KOPT-K1 (cell line): ENCODE data around the gene HOOK2.
A peak's percentile ranks its signal among the peaks of the same experiment; 100 is the strongest.
"Not testable (repeated sequence)": the region's sequence is repeated elsewhere in the genome, so short reads cannot be mapped to it uniquely, and the experiment has no call there.

Experiments used
- H3K27ac ChIP-seq: fragments of 200-600 bp; sonication (generic); 2 replicates; pipeline ENCODE4 v1.5.1; 2016; ENCODE audit warnings: antibody characterized with exemption, mild to moderate bottlenecking, low read depth, low read length; ENCODE audit not compliant: poor library complexity, severe bottlenecking
- H3K36me3 ChIP-seq: fragments of 200-600 bp; sonication (generic); 2 replicates; pipeline ENCODE4 v1.5.1; 2017; ENCODE audit warnings: antibody characterized with exemption, mild to moderate bottlenecking, low read length, moderate library complexity; ENCODE audit not compliant: insufficient read depth
- H3K9me3 ChIP-seq: fragments of 200-600 bp; sonication (generic); 2 replicates; pipeline ENCODE4 v1.5.1; 2017; ENCODE audit warnings: antibody characterized with exemption, low read length, mild to moderate bottlenecking; ENCODE audit not compliant: insufficient read depth, poor library complexity, severe bottlenecking

HOOK2 gene

GRCh38 chr19:12797607-12798006, 22.3 kb upstream of the HOOK2 start:
- not testable (repeated sequence) for H3K9me3 ChIP-seq, H3K27ac ChIP-seq
- peaks cover 16% of the 10 kb centered on the region for H3K36me3 ChIP-seq

GRCh38 chr19:12797141-12797587, 21.8 kb upstream of the HOOK2 start:
- Histone ChIP-seq H3K9me3 (no peaks in the 10 kb centered on the region), H3K36me3 (peaks cover 16% of the 10 kb centered on the region), H3K27ac (no peak overlapping the region)

- H3K9me3 ChIP-seq = no peaks in the 10 kb centered on the region
- peaks cover 16% of the 10 kb centered on the region for H3K36me3 ChIP-seq
- peak overlapping the region; percentile 37 for H3K27ac ChIP-seq
These were observed 21.1 kb upstream of the HOOK2 start for GRCh38 chr19:12796146-12797071.

- no peaks in the 10 kb centered on the region for H3K9me3 ChIP-seq
- peaks cover 13% of the 10 kb centered on the region for H3K36me3 ChIP-seq
- H3K27ac ChIP-seq = no peak overlapping the region
These were observed 19.6 kb upstream of the HOOK2 start for GRCh38 chr19:12794971-12795381.

- peaks cover 7% of the 10 kb centered on the region for H3K36me3 ChIP-seq
- peak overlapping the region; percentile 94 for H3K27ac ChIP-seq
These were observed 19.0 kb upstream of the HOOK2 start for GRCh38 chr19:12794196-12794941.

GRCh38 chr19:12793290-12794195, 18.2 kb upstream of the HOOK2 start:
- Histone ChIP-seq H3K27ac (peak overlapping the region; percentile 94), H3K9me3 (no peaks in the 10 kb centered on the region), H3K36me3 (peaks cover 4% of the 10 kb centered on the region; the same call in 1 of the 2 replicates)

More at GRCh38 chr19:12794196-12794941, 19.0 kb upstream of the HOOK2 start:
- no peaks in the 10 kb centered on the region for H3K9me3 ChIP-seq

- Histone ChIP-seq H3K36me3 (peaks cover 4% of the 10 kb centered on the region; the same call in 1 of the 2 replicates), H3K9me3 (no peaks in the 10 kb centered on the region), H3K27ac (peak overlapping the region; percentile 94)
These were observed 17.5 kb upstream of the HOOK2 start for GRCh38 chr19:12792853-12793289.

GRCh38 chr19:12792051-12792852, 16.9 kb upstream of the HOOK2 start:
- H3K27ac ChIP-seq = peak overlapping the region; percentile 94
- no peaks in the 10 kb centered on the region for H3K9me3 ChIP-seq

GRCh38 chr19:12791345-12792050, 16.1 kb upstream of the HOOK2 start, which contains the start of gene JUNB:
Gene JUNB, plus strand, starts transcription at chr19:12791486. Its CDS starts 286 bp downstream, at chr19:12791772.
- Histone ChIP-seq H3K27ac (peak within 1 kb of the TSS; percentile 94), H3K36me3 (no peaks in the 10 kb centered on the region), H3K9me3 (no peaks in the 10 kb centered on the region)

More at GRCh38 chr19:12792051-12792852, 16.9 kb upstream of the HOOK2 start:
- H3K36me3 ChIP-seq = peaks cover 4% of the 10 kb centered on the region; the same call in 1 of the 2 replicates

GRCh38 chr19:12790628-12791344, 15.4 kb upstream of the HOOK2 start:
- peak overlapping the region; percentile 94 for H3K27ac ChIP-seq

GRCh38 chr19:12789904-12790619, 14.7 kb upstream of the HOOK2 start:
- no peaks in the 10 kb centered on the region for H3K9me3 ChIP-seq
- no peaks in the 10 kb centered on the region for H3K36me3 ChIP-seq
- H3K27ac ChIP-seq = peak overlapping the region; percentile 94

More at GRCh38 chr19:12790628-12791344, 15.4 kb upstream of the HOOK2 start:
- Histone ChIP-seq H3K36me3 (no peaks in the 10 kb centered on the region), H3K9me3 (no peaks in the 10 kb centered on the region)
